ENCODE measurements around the gene ATAT1.

ATAT1 gene

DNA sequence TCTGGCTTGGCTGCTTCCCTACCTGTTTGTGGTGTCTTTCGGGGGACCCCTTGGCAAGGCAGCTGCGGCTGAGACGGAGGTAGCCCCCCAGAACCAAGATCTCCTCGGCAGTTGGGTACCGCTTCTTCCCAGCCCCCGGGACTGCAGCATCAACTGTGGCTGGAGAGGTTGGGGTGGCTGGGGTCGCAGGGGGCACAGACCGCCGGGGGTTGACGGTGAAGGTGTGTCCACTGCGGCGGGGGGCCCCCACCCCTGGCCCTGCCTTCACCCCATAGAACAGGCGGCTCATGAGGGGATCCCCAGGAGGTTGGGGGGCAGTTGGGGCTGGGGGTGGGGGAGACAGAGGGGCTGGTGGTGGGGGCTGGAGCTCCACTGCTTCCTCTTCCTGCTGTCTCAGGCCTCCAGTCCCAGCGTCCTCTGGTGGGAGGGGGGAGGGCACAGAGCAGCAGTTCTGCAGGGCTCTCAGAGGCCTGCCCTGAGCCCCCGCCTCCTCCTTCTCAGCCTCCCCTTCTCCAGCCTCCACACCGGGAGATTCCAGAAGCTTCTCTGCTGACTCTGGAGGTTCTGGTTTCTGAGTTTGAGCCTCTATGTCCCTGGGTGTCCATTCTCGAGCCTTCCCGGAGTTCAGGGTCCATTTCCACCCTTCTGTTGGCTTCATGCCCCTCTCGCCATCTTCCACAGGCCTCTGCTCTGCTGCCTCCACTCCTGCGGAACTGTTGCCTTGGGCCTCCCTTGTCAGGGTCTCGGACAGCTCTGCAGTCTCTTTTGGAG, 57.9 kb downstream of the ATAT1 start:
- DNase-seq (ENCODE audit: low read depth), result peak; percentile 47

DNA sequence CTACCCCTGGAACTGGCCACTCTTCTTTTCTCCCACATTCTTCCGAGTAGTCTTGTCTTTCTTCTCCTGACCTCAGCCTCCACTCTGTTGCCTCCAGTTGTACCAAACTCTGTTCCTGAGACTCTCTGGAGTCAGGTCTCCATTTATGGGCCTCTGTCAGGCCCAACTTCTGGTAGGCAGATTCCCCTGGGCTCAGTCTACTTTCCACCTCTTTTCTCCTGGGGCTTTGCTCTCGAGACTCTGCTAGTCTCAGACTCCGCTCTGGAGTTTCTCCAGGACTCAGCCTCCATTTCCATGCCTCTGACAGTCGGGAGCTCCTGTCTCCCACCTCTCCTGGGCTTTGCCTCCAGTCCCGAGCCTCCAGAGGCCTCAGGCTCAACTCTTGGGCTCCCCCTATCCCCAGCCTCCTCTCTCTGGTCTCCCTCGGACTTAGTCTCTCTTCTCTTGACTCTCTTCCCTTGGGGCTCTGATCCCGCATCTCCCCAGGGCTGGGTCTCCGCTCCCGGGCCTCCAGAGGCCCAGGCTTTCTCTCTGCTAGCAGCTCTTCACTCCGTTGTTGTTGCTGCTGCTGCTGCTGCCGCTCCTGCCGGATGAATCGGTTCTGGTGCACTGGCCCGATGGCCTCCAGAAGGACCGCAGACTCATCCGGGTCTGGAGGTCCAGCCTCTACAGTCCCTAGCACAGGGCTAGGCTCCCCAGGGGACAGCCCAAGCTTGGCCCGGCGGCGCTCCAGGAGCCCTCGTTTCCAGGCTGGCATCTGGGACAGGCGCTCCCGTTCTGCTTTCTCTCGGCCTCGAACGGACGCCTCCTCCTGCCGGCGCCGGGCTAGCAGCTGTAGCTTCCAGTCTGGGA, 58.7 kb downstream of the ATAT1 start:
- no peak for DNase-seq (ENCODE audit: low read depth)

DNA sequence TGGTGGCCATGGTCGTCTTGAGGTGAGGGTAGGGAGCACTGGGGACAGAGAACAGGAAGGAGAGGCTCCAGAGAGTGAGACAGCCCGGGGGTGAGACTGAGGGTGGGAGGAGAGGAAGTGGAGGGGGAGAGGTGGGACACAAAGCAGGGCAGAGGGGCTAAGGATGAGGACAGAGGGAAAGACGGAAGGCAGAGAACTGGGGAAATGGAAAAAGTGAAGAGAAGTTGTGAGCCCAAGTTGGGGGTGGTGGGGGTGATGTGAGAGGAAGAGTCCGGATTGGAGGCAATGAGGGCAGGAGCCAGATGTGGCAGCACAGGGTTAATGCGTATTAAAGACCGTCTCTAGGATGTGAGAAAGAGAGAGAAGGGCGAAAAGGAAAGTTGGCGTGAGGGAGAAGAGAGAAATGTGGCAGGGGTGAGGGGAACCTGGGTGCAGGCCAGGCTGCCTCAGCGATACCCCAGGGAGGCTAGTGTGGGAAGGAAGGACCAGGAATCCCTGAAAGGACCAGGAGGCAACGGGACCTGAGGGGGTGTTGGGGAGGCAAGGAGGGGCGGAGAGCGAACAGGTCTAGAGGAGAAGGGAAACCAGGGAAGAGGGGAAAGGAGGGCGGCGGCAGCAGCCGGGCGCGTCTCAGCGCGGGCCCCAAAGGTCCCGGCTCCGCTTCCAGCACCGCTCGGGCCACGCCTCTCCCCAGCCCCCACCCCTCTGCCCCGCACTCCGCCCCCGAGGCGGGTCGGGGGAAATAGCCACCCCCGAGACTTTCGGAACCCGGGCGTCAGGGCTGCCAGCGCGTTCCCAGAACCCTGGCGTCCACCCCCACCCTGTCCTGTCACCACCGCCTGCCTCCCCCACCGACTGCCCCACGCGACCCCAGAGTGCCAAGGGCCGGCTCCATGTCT, 59.6 kb downstream of the ATAT1 start, which contains the start of gene PPP1R18:
TSS of gene PPP1R18 (minus strand) at position 637 of the 899 bp plus-strand sequence. CDS start at position 10, 627 bp downstream.
- peak; percentile 79 for DNase-seq (ENCODE audit: low read depth)

DNA sequence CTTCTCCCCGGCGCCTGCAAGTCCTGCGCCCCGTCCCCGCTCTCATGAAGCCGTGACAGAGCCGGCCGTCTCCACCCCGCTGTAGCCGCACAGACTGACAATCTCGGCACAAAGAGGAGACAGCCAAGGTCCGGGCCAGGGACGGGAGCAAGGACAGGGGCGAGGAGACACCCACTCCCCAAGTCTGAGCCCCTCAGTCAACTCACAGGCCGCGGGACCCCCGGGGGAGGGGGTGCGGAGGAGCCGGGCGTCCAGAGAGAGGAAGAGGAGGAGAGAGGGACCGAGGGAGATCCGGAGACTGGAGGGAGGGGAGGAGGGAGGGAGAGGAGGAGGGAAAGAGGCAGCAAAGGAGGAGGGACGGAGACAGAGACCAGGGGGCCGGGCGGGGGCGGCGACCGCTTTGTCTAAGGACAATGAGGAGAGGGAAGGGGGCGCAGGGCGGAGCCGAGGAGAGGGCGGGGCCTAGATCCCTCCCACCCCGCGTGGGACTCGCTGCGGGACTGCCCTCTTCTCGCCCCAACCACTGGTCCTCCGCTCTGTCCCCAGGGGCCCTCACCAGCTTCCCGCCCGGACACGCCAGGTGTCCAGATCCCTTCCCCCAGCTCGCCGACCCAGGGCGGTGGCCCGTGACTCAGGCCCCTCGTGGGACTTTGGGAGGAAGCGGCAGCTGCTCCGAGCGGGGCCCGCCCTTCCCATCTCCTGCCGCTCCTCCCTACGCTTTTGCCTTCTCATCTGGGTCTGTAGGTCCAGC, 60.4 kb downstream of the ATAT1 start:
- DNase-seq (ENCODE audit: low read depth), result peak; percentile 56

DNA sequence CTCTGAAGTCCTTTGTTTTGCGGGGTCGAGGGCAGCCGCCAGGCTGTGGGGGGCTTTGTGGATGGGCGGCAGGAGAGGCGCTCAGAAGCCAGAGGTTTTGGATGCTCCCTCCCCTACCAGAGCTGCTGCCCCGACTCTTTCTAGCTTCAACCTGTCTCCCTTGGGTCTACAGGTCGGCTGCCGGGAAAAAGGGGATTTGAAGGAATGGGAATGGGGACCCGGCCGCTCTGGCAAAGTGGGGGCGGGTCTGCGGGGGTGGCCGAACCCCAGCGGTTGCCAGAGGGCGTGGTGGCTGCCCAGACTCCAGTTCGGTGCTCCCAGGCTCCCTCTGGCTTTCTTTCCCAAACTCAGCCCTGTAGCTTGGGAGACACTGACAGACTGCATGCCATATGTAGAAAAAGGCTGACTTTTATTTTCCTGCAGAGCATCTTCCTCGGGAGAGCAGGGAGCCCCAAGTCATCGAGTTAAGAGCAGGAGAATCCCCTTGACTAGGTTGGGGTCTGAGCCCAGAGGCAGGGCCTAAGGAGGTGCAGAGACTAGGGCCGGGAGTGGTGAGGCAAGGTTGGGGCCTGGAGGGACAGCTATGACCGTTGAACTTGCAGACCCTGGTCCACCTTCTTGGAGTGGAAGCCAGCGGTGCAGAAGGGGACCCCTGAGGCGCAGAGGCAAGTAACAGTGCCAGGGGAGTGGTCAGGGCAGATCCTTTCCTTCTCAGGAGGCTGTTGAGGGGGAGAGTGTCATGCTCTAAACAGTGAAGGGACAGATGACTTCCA, 61.2 kb downstream of the ATAT1 start:
- DNase-seq (ENCODE audit: low read depth), result no peak

DNA sequence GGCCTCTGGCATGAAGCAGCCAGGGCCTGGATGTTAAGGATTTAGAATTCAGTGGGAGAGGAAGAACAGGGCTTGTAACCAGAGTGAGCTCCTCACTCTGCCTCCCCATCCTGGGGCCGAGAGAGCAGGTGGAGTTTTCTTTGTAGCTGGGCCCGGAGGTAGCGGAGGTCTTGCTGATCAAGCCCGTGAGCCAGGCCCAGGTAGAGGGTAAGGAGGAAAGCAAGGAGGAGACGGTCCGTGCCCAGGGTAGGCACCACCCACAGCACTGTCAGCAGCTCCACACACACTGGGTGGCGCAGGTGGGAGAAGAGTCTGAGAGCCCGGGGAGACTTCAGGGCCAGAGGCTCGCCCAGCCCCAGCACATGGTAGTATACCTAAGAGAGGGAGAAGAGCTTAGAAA, 61.9 kb downstream of the ATAT1 start:
- no peak for DNase-seq (ENCODE audit: low read depth)

DNA sequence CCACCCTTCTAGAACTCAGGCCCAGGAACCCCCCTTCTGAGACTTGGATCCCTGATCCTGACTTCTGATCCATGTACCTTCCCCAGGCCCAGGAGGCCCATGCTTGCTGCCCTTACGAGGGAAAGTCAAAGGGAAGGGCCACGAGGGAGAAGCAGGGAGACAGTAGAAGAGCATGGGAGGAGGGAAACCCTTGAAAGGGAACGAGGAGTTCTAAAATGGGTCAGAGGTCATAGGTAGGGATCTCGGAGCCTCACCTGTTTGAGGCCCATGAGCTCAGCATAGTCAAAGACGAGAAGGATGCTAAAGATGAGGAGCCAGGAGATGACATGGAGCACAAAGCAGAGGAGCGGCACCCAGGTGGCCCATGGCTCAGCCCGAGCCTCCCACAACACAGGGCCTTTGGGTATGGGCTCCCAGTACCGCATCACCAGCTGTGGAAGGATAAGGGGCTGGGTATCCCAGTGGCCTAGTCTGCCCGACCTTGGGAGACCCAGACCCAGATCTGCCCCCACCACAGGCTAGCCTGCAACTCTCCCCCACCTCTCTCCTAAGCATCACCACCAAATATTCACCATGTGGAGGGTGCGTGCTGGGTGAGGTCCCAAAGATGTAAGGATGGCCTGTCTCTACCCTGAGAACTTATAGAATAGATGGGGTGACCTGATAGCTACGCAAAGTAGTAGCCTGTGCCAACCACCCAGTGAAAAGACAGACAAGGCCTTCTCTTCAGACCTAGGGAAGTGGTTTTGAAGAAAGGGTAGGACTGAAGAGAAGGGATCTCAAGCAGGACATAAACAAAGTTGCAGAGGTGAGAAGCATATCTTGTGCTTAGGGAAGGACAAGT, 62.6 kb downstream of the ATAT1 start:
- DNase-seq (ENCODE audit: low read depth), result no peak

DNA sequence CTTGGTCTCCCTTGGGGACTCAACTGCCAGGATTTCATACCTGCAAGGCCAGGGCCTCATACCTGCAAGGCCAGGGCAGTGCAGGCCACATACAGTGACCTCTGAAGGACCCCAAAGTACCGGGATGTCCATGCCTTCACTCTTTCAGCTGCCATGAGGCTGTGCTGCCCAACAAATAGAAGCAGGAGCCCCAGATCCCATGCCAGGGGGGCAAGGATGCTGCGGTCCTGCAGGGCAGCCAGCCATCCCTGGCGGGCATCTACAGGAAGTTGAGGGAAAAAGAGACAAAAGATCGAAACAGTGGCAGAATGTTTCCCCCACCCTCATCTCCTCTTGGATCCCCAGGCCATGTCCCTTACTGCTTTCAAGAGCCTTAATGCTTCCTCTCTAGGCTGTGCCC, 63.3 kb downstream of the ATAT1 start:
- no peak for DNase-seq (ENCODE audit: low read depth)

DNA sequence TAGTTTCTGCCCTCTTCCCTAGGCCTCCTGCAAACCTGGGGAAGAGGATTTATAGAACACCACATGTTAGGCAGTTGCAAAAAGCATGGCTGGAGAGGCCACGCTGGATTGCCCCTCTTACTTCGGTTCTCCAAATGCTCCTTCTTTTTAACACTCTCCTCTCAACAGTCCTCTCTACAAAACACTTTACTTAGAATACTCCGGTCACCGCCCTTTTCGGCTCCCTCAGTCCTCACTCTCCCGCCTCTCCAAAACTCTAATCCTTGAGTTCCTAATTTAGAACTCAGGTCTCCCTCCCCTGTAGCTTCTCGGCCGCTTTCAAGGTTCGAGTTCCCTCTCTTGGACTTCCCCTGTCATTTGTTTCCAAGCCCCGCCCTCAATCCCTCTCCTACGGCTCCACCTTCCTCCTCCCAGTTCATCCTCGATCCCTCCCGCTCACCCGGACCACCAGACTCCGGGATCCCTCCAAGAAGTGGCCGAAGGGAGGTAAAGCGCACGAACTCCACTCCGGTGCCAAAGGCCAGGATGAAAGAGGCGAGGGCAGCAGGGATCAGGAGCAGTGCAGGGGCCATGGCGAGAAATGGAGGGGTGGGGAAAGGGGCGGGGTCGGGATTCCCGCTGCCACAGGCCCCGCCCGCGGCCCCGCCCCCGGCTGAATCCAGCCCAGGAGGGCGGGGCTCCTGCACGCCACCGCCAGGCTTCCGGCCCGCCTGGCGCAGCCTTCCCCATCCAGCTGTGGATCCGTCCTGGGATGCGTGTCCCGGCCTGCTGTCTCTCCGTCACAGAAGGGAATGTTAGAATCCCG, 63.9 kb downstream of the ATAT1 start, which contains the start of gene NRM:
TSS of gene NRM (minus strand) at position 582 of the 805 bp plus-strand sequence. CDS start at position 572, 10 bp downstream.
- peak; percentile 71 for DNase-seq (ENCODE audit: low read depth)

DNA sequence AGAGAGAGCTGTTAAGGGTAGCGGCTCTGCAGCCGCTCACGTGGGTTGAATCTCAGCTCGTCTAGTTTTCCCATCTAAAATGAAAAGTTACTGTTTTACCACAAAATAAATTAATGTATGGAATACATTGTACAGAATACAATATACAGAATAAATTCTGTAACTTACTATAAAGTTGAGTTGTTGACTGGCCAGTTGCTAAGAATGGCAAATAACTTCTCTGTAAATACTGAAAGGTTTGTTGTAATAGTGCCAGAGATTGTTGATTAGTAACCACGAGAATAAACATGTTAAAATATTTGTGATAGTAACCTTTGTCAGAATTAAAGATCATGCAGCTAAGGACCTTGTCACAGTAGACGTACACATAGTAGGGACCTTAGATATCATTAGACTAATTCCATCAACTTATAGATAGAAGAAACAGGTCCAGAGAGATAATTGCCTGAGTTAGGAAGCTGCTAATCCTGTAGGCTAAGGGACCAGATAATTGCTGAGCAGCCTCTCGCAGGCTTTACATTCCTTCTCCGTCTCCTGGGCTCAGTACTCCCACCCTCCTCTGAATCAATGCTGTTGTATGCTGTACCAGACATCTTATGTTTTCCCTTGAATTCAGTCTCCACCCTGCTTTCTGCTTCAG, 64.7 kb downstream of the ATAT1 start:
- no peak for DNase-seq (ENCODE audit: low read depth)

Measured in activated T-cell treated with anti-CD3 and anti-CD28 coated beads for 1 hour (primary cell).